ENCODE results near the gene DCPS.
A peak's percentile ranks its signal among the peaks of the same experiment; 100 is the strongest.
"Not testable (repeated sequence)": the region's sequence is repeated elsewhere in the genome, so short reads cannot be mapped to it uniquely, and the experiment has no call there.

The DCPS gene

DNA sequence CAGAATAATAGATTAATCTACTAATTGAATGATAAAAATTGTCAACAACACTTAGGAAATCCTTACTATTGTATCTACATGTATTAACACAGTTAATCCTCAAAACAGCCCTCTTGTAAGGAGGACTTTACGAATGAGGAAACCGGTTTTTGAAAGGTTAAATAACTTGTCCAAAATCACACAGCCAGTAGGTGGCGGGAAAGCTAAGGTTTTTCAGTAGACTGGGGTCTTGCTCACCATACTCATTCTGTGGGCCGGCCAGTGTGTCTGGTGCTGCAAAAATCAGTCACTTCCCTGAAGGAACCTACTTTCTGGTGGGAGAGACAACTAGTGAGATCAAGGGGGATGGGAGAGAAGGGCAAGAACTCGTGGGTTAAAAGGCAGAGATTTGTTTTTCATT is 3.8 kb downstream of the DCPS start:
- Histone ChIP-seq H3K4me2 (ENCODE audit: low read length) (no peak overlapping the region), H3K27ac (ENCODE audit: low read depth, low read length, poor library complexity, severe bottlenecking) (no peak overlapping the region), H3K9ac (ENCODE audit: low read length) (no peak overlapping the region), H3K79me2 (ENCODE audit: insufficient read depth, low read length) (0 out of 2 replicates have a peak, but pooled peaks cover 6% of the 10 kb centered on the region), H4K20me1 (ENCODE audit: insufficient read depth, low read length) (no peaks in the 10 kb centered on the region), H3K4me1 (ENCODE audit: insufficient read depth, low read length, severe bottlenecking) (peaks cover 27% of the 10 kb centered on the region), H3K36me3 (ENCODE audit: insufficient read depth, low read length) (peaks cover 43% of the 10 kb centered on the region), H2AFZ (ENCODE audit: low read length) (no peak overlapping the region), H3K4me3 (ENCODE audit: low read depth, low read length, poor library complexity, severe bottlenecking) (no peak overlapping the region), H3F3A (ENCODE audit: insufficient read depth, low read length) (no peaks in the 10 kb centered on the region), H3K9me2 (ENCODE audit: low read depth, low read length) (no peaks in the 10 kb centered on the region), H3K9me3 (ENCODE audit: low read length) (no peaks in the 10 kb centered on the region), H3K27me3 (ENCODE audit: insufficient read depth, low read length) (no peaks in the 10 kb centered on the region)
- TF ChIP-seq EZH2 (IDR thresholded peaks at IDR 0.05; ENCODE audit: borderline replicate concordance, low read length) = no peak
- TF ChIP-seq, protein P1, sequence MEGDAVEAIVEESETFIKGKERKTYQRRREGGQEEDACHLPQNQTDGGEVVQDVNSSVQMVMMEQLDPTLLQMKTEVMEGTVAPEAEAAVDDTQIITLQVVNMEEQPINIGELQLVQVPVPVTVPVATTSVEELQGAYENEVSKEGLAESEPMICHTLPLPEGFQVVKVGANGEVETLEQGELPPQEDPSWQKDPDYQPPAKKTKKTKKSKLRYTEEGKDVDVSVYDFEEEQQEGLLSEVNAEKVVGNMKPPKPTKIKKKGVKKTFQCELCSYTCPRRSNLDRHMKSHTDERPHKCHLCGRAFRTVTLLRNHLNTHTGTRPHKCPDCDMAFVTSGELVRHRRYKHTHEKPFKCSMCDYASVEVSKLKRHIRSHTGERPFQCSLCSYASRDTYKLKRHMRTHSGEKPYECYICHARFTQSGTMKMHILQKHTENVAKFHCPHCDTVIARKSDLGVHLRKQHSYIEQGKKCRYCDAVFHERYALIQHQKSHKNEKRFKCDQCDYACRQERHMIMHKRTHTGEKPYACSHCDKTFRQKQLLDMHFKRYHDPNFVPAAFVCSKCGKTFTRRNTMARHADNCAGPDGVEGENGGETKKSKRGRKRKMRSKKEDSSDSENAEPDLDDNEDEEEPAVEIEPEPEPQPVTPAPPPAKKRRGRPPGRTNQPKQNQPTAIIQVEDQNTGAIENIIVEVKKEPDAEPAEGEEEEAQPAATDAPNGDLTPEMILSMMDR (IDR thresholded peaks at IDR 0.05; ENCODE audit: low read length) = peak; percentile 38; the same call in 1 of the 2 replicates

DNA sequence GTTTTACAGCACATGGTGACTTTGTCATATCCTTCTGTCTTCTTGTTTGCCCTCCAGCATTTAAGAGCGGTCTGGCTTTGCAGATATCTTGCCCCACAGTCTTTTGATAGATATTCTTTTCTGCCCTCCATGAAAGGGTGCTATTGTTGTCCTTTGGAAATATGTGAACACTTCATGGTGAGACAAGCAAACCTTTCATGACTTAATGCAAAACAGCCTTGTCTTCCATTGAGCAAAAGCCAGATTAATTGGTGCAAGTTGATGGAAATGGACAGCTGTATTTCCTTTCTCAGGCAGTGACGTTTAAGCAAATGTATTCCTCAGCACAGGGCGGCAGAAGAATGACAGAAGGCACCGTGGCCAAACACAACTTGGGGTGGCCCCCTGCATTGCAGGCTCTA is 4.4 kb downstream of the DCPS start:
- Histone ChIP-seq H3K27ac (ENCODE audit: low read depth, low read length, poor library complexity, severe bottlenecking) (no peak overlapping the region), H3F3A (ENCODE audit: insufficient read depth, low read length) (no peaks in the 10 kb centered on the region), H3K4me3 (ENCODE audit: low read depth, low read length, poor library complexity, severe bottlenecking) (no peak overlapping the region), H3K79me2 (ENCODE audit: insufficient read depth, low read length) (0 out of 2 replicates have a peak, but pooled peaks cover 6% of the 10 kb centered on the region), H3K4me1 (ENCODE audit: insufficient read depth, low read length, severe bottlenecking) (peaks cover 21% of the 10 kb centered on the region), H3K9me3 (ENCODE audit: low read length) (no peaks in the 10 kb centered on the region), H3K4me2 (ENCODE audit: low read length) (no peak overlapping the region), H3K9me2 (ENCODE audit: low read depth, low read length) (no peaks in the 10 kb centered on the region), H3K27me3 (ENCODE audit: insufficient read depth, low read length) (no peaks in the 10 kb centered on the region), H3K9ac (ENCODE audit: low read length) (no peak overlapping the region), H3K36me3 (ENCODE audit: insufficient read depth, low read length) (peaks cover 48% of the 10 kb centered on the region), H2AFZ (ENCODE audit: low read length) (no peak overlapping the region), H4K20me1 (ENCODE audit: insufficient read depth, low read length) (no peaks in the 10 kb centered on the region)
- TF ChIP-seq, protein P1 (IDR thresholded peaks at IDR 0.05; ENCODE audit: low read length) = no peak
- no peak for TF ChIP-seq EZH2 (IDR thresholded peaks at IDR 0.05; ENCODE audit: borderline replicate concordance, low read length)

DNA sequence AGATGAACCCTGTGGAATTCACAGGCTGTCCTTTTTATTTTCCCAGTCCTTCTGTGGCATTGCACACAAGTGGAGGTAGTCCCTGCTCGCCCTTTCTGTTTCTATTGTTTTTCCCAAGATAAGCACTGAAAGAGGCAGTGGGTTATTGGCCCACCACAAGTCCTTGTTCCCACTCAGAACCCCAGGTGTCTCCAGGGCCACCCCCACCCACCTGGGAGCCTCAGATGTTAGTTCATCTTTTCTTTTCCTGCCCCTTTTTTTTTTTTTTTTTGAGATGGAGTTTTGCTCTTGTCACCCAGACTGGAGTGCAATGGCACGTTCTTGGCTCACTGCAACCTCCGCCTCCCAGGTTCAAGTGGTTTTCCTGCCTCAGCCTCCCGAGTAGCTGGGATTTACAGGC is 4.9 kb downstream of the DCPS start:
- not testable (repeated sequence) for H3K4me3 ChIP-seq (ENCODE audit: low read depth, low read length, poor library complexity, severe bottlenecking); H3K9me3 ChIP-seq (ENCODE audit: low read length); H4K20me1 ChIP-seq (ENCODE audit: insufficient read depth, low read length); H3F3A ChIP-seq (ENCODE audit: insufficient read depth, low read length); H3K27me3 ChIP-seq (ENCODE audit: insufficient read depth, low read length); H3K27ac ChIP-seq (ENCODE audit: low read depth, low read length, poor library complexity, severe bottlenecking); H3K79me2 ChIP-seq (ENCODE audit: insufficient read depth, low read length); H3K4me2 ChIP-seq (ENCODE audit: low read length); H3K9ac ChIP-seq (ENCODE audit: low read length); H3K9me2 ChIP-seq (ENCODE audit: low read depth, low read length); H2AFZ ChIP-seq (ENCODE audit: low read length)
- peaks cover 53% of the 10 kb centered on the region for H3K36me3 ChIP-seq (ENCODE audit: insufficient read depth, low read length)
- H3K4me1 ChIP-seq (ENCODE audit: insufficient read depth, low read length, severe bottlenecking) = peaks cover 17% of the 10 kb centered on the region

DNA sequence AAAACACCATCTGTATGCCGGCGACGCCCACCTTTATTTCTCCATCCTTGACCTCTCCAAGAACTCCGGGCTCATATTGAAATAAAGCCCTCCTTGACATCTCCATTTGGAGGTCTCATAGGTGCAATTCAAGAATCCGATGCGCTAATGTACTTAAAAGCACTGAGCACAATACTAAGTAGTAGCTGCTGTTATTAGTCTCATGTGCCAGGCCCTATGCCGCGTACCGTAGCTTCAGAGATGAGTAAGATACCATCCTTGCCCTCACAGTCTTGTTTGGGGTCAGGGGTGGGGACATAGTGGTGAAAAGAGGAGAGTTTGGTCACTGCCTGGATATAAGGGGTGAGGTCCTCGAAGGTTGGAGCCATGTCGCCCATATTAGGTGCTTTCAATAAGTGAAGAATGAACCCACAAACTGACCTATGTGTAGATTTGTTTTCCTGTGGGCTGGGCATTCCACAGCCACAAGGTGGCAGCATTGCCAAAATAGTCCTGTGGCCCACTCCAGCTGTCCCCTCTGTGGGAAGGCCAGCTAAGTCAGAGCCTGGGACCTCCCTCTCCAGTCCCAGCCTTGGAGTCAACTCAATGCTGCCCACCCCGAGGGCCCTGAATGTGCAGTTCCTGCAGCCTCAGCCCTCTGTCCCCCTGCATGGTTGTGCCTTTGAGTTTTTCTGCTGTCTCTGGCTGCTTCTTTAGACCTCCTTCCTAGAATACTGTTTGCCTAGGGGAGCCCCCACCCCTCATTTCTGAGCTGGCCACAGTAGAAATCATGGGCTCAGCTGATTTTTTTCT is 6.5 kb downstream of the DCPS start:
- Histone ChIP-seq H3K4me2 (ENCODE audit: low read length) (no peak overlapping the region), H3K27ac (ENCODE audit: low read depth, low read length, poor library complexity, severe bottlenecking) (no peak overlapping the region)

More for the DNA sequence above, 6.5 kb downstream of the DCPS start:
- TF ChIP-seq EZH2 (IDR thresholded peaks at IDR 0.05; ENCODE audit: borderline replicate concordance, low read length) = no peak
- TF ChIP-seq, protein P1 (IDR thresholded peaks at IDR 0.05; ENCODE audit: low read length) = peak; percentile 69
- Histone ChIP-seq H3K79me2 (ENCODE audit: insufficient read depth, low read length) (no peaks in the 10 kb centered on the region), H3K9ac (ENCODE audit: low read length) (no peak overlapping the region), H3F3A (ENCODE audit: insufficient read depth, low read length) (no peaks in the 10 kb centered on the region), H3K36me3 (ENCODE audit: insufficient read depth, low read length) (peaks cover 65% of the 10 kb centered on the region), H3K4me1 (ENCODE audit: insufficient read depth, low read length, severe bottlenecking) (peaks cover 12% of the 10 kb centered on the region), H3K9me3 (ENCODE audit: low read length) (no peaks in the 10 kb centered on the region), H3K27me3 (ENCODE audit: insufficient read depth, low read length) (no peaks in the 10 kb centered on the region), H2AFZ (ENCODE audit: low read length) (no peak overlapping the region), H3K4me3 (ENCODE audit: low read depth, low read length, poor library complexity, severe bottlenecking) (no peak overlapping the region), H3K9me2 (ENCODE audit: low read depth, low read length) (no peaks in the 10 kb centered on the region), H4K20me1 (ENCODE audit: insufficient read depth, low read length) (no peaks in the 10 kb centered on the region)

Data from OCI-LY1 (cell line).